Measurements from ENCODE around the gene TAMALIN. TPM values are rescaled to one million over a fixed set of nuclear protein-coding genes. Genes with fewer than 3 reads are reported as not detected.

The TAMALIN gene
- total RNA-seq, 1 donor from 2014 or later: 23.9 TPM

GRCh38 chr12:52037248-52037861 is 30.6 kb downstream of the TAMALIN start:
- DNase-seq (ENCODE audit: low spot score): peak; percentile 60

- DNase-seq (ENCODE audit: low spot score): no peak
Measured at GRCh38 chr12:52038447-52038846, 31.7 kb downstream of the TAMALIN start.

- DNase-seq (ENCODE audit: low spot score): no peak
Measured at GRCh38 chr12:52041035-52041434, 34.3 kb downstream of the TAMALIN start.

GRCh38 chr12:52041695-52042123 is 35.0 kb downstream of the TAMALIN start:
- no peak for DNase-seq (ENCODE audit: low spot score)

- no peak for DNase-seq (ENCODE audit: low spot score)
Measured at GRCh38 chr12:52042706-52043385, 36.1 kb downstream of the TAMALIN start.

GRCh38 chr12:52043386-52044212 is 36.9 kb downstream of the TAMALIN start:
- DNase-seq (ENCODE audit: low spot score): no peak

- peak; percentile 77 for DNase-seq (ENCODE audit: low spot score)
Measured at GRCh38 chr12:52044292-52044983, 37.7 kb downstream of the TAMALIN start.

- DNase-seq (ENCODE audit: low spot score): no peak
Measured at GRCh38 chr12:52045794-52046199, 39.1 kb downstream of the TAMALIN start.

- DNase-seq (ENCODE audit: low spot score): no peak
Measured at GRCh38 chr12:52046859-52047258, 40.1 kb downstream of the TAMALIN start.

- DNase-seq (ENCODE audit: low spot score): no peak
Measured at GRCh38 chr12:52049286-52049685, 42.5 kb downstream of the TAMALIN start.

GRCh38 chr12:52049688-52050087 is 42.9 kb downstream of the TAMALIN start:
- no peak for DNase-seq (ENCODE audit: low spot score)

- DNase-seq (ENCODE audit: low spot score): no peak
Measured at GRCh38 chr12:52050116-52050757, 43.5 kb downstream of the TAMALIN start.

GRCh38 chr12:52050758-52051541 is 44.2 kb downstream of the TAMALIN start, which contains the start of gene NR4A1:
Gene NR4A1, plus strand, starts transcription at chr12:52051442. Its CDS starts 2,887 bp downstream, at chr12:52054329.
- peak; percentile 98 for DNase-seq (ENCODE audit: low spot score)

- no peak for DNase-seq (ENCODE audit: low spot score)
Measured at GRCh38 chr12:52052468-52053186, 45.9 kb downstream of the TAMALIN start.

GRCh38 chr12:52053536-52054209 is 46.9 kb downstream of the TAMALIN start:
- DNase-seq (ENCODE audit: low spot score): no peak

- no peak for DNase-seq (ENCODE audit: low spot score)
Measured at GRCh38 chr12:52054231-52054832, 47.6 kb downstream of the TAMALIN start.

- no peak for DNase-seq (ENCODE audit: low spot score)
Measured at GRCh38 chr12:52054833-52055730, 48.3 kb downstream of the TAMALIN start.
